K562 (cell line): ENCODE results near the gene GPSM3. TPM values are rescaled to one million over a fixed set of nuclear protein-coding genes. Genes with fewer than 3 reads are reported as not detected.
A peak's percentile ranks its signal among the peaks of the same experiment; 100 is the strongest.
"Not testable (repeated sequence)": the region's sequence is repeated elsewhere in the genome, so short reads cannot be mapped to it uniquely, and the experiment has no call there.

Source experiments
- ATAC-seq: fragments of 200-7000 bp; cut with Tn5 transposase; 3 replicates; pipeline ENCODE4 v1.9.1; 2020; ENCODE audit warnings: moderate library complexity
- BruUV-seq: library from RNA; stranded (reverse); fragments of 400-500 nt; replicated peaks from 2 replicates; lab custom pipeline; 2021; lab: Mats Ljungman, UMichigan
- CTCF ChIA-PET: fragments of 300-600 bp; formaldehyde crosslinking; extraction: SDS; loops from one replicate; lab custom pipeline; 2021; ENCODE audit warnings: low intra/inter-chr PET ratio; lab: Yijun Ruan, JAX
- POLR2A ChIA-PET: fragments of 300-600, 350-650 bp; sonication (Branson Sonifier 250); formaldehyde crosslinking; extraction: SDS; loops from one replicate; lab custom pipeline; 2021; ENCODE audit warnings: antibody characterized with exemption, inconsistent platforms; lab: Yijun Ruan, JAX
- DNase-seq, 4 experiments: peaks; one replicate each; pipeline versions ENCODE4 v3.0.0 to v3.0.0-alpha.2; 2011 to 2018; ENCODE audit warnings: low spot score in 3 of 4, mixed read lengths in 3 of 4; ENCODE audit errors: extremely low read depth in 1 of 4
- FAIRE-seq: peaks from 2 replicates; lab custom pipeline; 2011; peaks lifted over from hg19 to GRCh38; lab: Jason Lieb, UNC
- H2AFZ ChIP-seq: 2 replicates; pipeline ENCODE4 v1.6.0; 2011; ENCODE audit warnings: low read depth, low read length, control low read depth, inconsistent platforms
- H3K27ac ChIP-seq: fragments of 200-600 bp; 3 replicates; pipeline ENCODE4 v1.8.0; 2011; ENCODE audit warnings: low read depth, mild to moderate bottlenecking, control low read depth, inconsistent platforms, low read length, moderate library complexity, mixed read lengths; ENCODE audit errors: extremely low read depth
- H3K27me3 ChIP-seq, 2 experiments: fragments of 300-600 bp in 1 of 2; 2 replicates in 1 of 2; 3 replicates in 1 of 2; pipeline versions ENCODE4 v1.6.0 to v1.8.0; 2011; ENCODE audit warnings: inconsistent platforms in 2 of 2, low read length in 2 of 2, mild to moderate bottlenecking in 1 of 2, mixed read lengths in 1 of 2, moderate library complexity in 1 of 2; ENCODE audit not compliant: control insufficient read depth in 2 of 2, insufficient read depth in 2 of 2
- H3K36me3 ChIP-seq: fragments of 300-600 bp; 3 replicates; pipeline ENCODE4 v1.8.0; 2011; ENCODE audit warnings: mild to moderate bottlenecking, low read length, inconsistent platforms; ENCODE audit not compliant: control insufficient read depth, insufficient read depth
- H3K4me1 ChIP-seq, 2 experiments: fragments of 200-600 bp in 1 of 2; replicated peaks in 1 of 2; 2 replicates in 1 of 2; 3 replicates in 1 of 2; pipeline versions ENCODE4 v1.5.1 to v1.8.0; 2011; ENCODE audit warnings: inconsistent platforms in 2 of 2, low read length in 2 of 2, mild to moderate bottlenecking in 1 of 2, mixed read lengths in 1 of 2, moderate library complexity in 1 of 2; ENCODE audit not compliant: control insufficient read depth in 2 of 2, insufficient read depth in 2 of 2
- H3K4me2 ChIP-seq: 2 replicates; pipeline ENCODE4 v1.6.1; 2011; ENCODE audit warnings: low read length, control low read depth, inconsistent platforms, mixed read lengths; ENCODE audit not compliant: insufficient read depth
- H3K4me3 ChIP-seq: fragments of 200-600 bp; sonication (generic), shearing (Covaris generic); 2 replicates; pipeline ENCODE4 v1.5.1; 2016; ENCODE audit warnings: control low read depth, inconsistent platforms
- H3K79me2 ChIP-seq: fragments of 200-600 bp; 3 replicates; pipeline ENCODE4 v1.8.0; 2011; ENCODE audit warnings: low read length, inconsistent platforms; ENCODE audit not compliant: control insufficient read depth, insufficient read depth
- H3K9ac ChIP-seq, 2 experiments: 2 replicates each; pipeline versions ENCODE4 v1.6.0 to v1.6.1; 2011; ENCODE audit warnings: low read depth in 2 of 2, low read length in 2 of 2, control low read depth in 1 of 2, inconsistent platforms in 1 of 2, mild to moderate bottlenecking in 1 of 2, mixed read lengths in 1 of 2; ENCODE audit not compliant: insufficient read depth in 1 of 2
- H3K9me1 ChIP-seq: one replicate; pipeline ENCODE4 v1.6.0; 2011; ENCODE audit warnings: inconsistent platforms, mild to moderate bottlenecking, low read length, moderate library complexity; ENCODE audit not compliant: control insufficient read depth, insufficient read depth
- H3K9me3 ChIP-seq: replicated peaks from 2 replicates; pipeline ENCODE4 v1.5.1; 2011; ENCODE audit warnings: low read depth, low read length, inconsistent platforms; ENCODE audit not compliant: control insufficient read depth, insufficient read depth
- H4K20me1 ChIP-seq: replicated peaks from 2 replicates; pipeline ENCODE4 v1.6.1; 2011; ENCODE audit warnings: low read length, inconsistent platforms, mixed read lengths; ENCODE audit not compliant: control insufficient read depth, insufficient read depth
- ATF1 ChIP-seq, 2 experiments: fragments of 450-650 bp in 1 of 2; IDR thresholded peaks; 2 replicates each; pipeline ENCODE4 v1.6.1; 2016; ENCODE audit warnings: missing compliant biosample characterization in 1 of 2, missing genetic modification characterization in 1 of 2
- PHF20 ChIP-seq: fragments of 450-650 bp; IDR thresholded peaks from 2 replicates; pipeline ENCODE4 v1.6.1; 2018; ENCODE audit not compliant: partially characterized antibody
- POLR2A ChIP-seq: fragments of 450-650 bp; conservative IDR thresholded peaks from 2 replicates; pipeline ENCODE4 v1.6.1; 2016
- POLR2AphosphoS2 ChIP-seq: IDR thresholded peaks from 2 replicates; pipeline ENCODE4 v1.6.1; 2012; ENCODE audit warnings: low read length, improper control_type of control experiment
- POLR2AphosphoS5 ChIP-seq: IDR thresholded peaks from 2 replicates; pipeline ENCODE4 v1.6.1; 2011; ENCODE audit warnings: mild to moderate bottlenecking, low read depth, low read length, moderate library complexity; ENCODE audit not compliant: control insufficient read depth, insufficient read depth
- THAP12 ChIP-seq: fragments of 250-450 bp; sonication (Bioruptor Pico); IDR thresholded peaks from 2 replicates; pipeline ENCODE4 v1.9.0; 2021; ENCODE audit warnings: mild to moderate bottlenecking, inconsistent platforms
- WGBS: fragments of 100-300 bp; shearing (Covaris generic); methylation state at CpG from one replicate; pipeline ENCODE4 v1.1.6; 2016; ENCODE audit warnings: low coverage, mixed read lengths; ENCODE audit not compliant: insufficient coverage; ENCODE audit errors: missing lambda C conversion rate; 5-methylcytosine and 5-hydroxymethylcytosine counted together
- in situ Hi-C: fragments of 300-500 bp; cut with MboI; formaldehyde crosslinking; loops from 4 replicates; pipeline ENCODE4 v1.15.0; 2018; ENCODE audit warnings: inconsistent platforms, mixed read lengths
- intact Hi-C: fragments of 100-400 bp; cut with micrococcal nuclease; formaldehyde crosslinking; loops from 2 replicates; pipeline ENCODE4 v1.14.2; 2022
- polyA plus RNA-seq, 8 experiments: library from polyadenylated mRNA; depleted of rRNA in 4 of 8; stranded (reverse) in 5 of 8; unstranded in 3 of 8; fragments of >200 nt; fragmentation: Nextera tagmentation in 2 of 8; fragmentation: Illumina TruSeq in 1 of 8; extraction: Ambion mirVana in 2 of 8; extraction: Trizol in 1 of 8; gene quantifications; 2 replicates each; pipeline versions ENCODE4 v1.2.1 to v1.2.3, GENCODE V29; 2011 to 2014; ENCODE audit warnings: inconsistent platforms in 1 of 8, missing spikeins in 1 of 8
- total RNA-seq, 7 experiments: library from RNA; depleted of rRNA in 6 of 7; stranded (reverse); fragments of >200 nt in 6 of 7; fragmentation: Illumina TruSeq in 2 of 7; extraction: Trizol in 2 of 7; gene quantifications; 2 replicates each; pipeline versions ENCODE4 v1.2.1 to v1.2.3, GENCODE V29; 2011 to 2021; ENCODE audit warnings: low replicate concordance in 1 of 7

GPSM3 gene
- total and polyA plus RNA-seq, 9 of the 15 experiments (the other 6 are each of a cell fraction or from before 2014, with no cell fraction given): 5.3 to 42.6 (median 24.4) TPM

DNA sequence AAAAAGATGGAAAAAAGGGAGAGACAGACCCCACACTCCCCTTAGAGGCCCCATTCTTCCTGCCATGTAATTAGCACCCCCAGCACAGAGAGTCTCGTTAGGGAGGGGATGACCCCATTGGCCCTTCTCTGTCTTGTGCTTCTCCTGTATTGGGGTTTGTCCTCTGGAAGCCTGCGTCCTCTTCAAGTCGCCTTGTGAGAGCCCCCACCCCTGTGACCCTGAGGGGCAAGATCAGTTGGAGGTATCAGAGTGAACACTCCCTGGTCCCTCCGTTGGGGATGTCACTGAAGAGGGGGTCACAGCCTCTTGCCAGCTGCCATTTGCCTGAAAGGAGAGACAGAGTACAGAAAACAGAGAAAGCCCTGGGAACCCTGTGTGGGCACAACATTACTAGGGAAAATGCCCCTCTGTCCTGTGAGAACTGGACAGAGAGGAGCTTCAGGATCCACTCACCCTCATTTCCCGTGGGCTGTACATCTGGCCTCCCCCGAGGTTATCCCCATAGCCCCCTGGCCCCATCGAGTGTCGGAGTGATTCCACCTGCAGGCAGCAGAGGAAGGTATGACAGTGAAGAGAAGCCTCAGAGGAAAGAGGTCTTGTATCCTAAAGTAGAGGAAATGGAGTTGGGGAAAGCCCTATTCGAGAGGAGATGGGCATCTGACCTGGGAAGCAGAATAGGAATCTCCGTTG, 6.1 kb downstream of the GPSM3 start:
- in situ Hi-C loops; H4K20me1 ChIP-seq; TF ChIP-seq ATF1 (CRISPR knock-in tag; IDR thresholded peaks at IDR 0.05): not testable (repeated sequence)
- POLR2A ChIA-PET: interaction anchor here (1.0 kb wide), 1 partner anchor 10 kb away, joined by 3 read pairs; the partner anchor contains the start of gene AGPAT1
- peak overlapping the region; percentile 53 for H3K4me2 ChIP-seq
- peak overlapping the region in 1 of 2 experiments; percentile 75; a peak in 2 of 4 replicates for H3K9ac ChIP-seq
- peaks cover 60 to 76% of the 10 kb centered on the region in 2 experiments for H3K4me1 ChIP-seq
- peaks cover 64% of the 10 kb centered on the region; the same call in 2 of the 3 replicates for H3K36me3 ChIP-seq
- TF ChIP-seq THAP12 (CRISPR knock-in tag) (peak; percentile 40; the same call in 1 of the 2 replicates), PHF20 (peak; percentile 2), POLR2A (peak; percentile 34; the same call in 1 of the 2 replicates), ATF1 (tag; IDR thresholded peaks at IDR 0.05) (peak; percentile 4; the same call in 1 of the 2 replicates), POLR2AphosphoS5 (peak; percentile 36; the same call in 1 of the 2 replicates), POLR2AphosphoS2 (0 out of 2 replicates have a peak, but pooled peaks have one; percentile 37)
- TF ChIP-seq, all 486 proteins: peak for 6; not testable (repeated sequence) for 480
- H3K9me1 ChIP-seq, DNase-seq, H3K4me3 ChIP-seq, BruUV-seq, H2AFZ ChIP-seq, ATAC-seq, FAIRE-seq, intact Hi-C loops, H3K27me3 ChIP-seq, CTCF ChIA-PET, H3K9me3 ChIP-seq: not testable (repeated sequence)
- Histone ChIP-seq H3K79me2 (peaks cover 60% of the 10 kb centered on the region), H3K27ac (peak overlapping the region; percentile 68)
- WGBS: 58% methylated on average over 10 of the region's 10 CpGs
